ENCODE measurements around the gene CACNA2D3. TPM values are rescaled to one million over a fixed set of nuclear protein-coding genes. Genes with fewer than 3 reads are reported as not detected.
"Not testable (repeated sequence)": the region's sequence is repeated elsewhere in the genome, so short reads cannot be mapped to it uniquely, and the experiment has no call there.

The CACNA2D3 gene
- total and polyA plus RNA-seq, 3 experiments from 2014 or later = not detected

- no peak overlapping the region for H3K4me3 Mint-ChIP-seq
- no peaks in the 10 kb centered on the region for H3K27me3 Mint-ChIP-seq
- no peaks in the 10 kb centered on the region for H3K36me3 Mint-ChIP-seq
- Histone ChIP-seq H3K27me3 (ENCODE audit: insufficient read depth, low read length, poor library complexity, severe bottlenecking) (no peaks in the 10 kb centered on the region), H3K4me3 (ENCODE audit: low read length) (no peak overlapping the region), H3K9me3 (ENCODE audit: low read length) (no peaks in the 10 kb centered on the region), H3K4me1 (ENCODE audit: insufficient read depth, low read length) (no peaks in the 10 kb centered on the region), H3K27ac (ENCODE audit: low read depth, low read length) (no peak overlapping the region), H3K36me3 (ENCODE audit: insufficient read depth, low read length) (no peaks in the 10 kb centered on the region)
- no peak overlapping the region for H3K27ac Mint-ChIP-seq
- peaks cover 0 to 9% (median 4%) of the 10 kb centered on the region in 5 donors for H3K9me3 Mint-ChIP-seq
- no peaks in the 10 kb centered on the region for H3K4me1 Mint-ChIP-seq
- POLR2A ChIA-PET = no interaction called here
- CTCF ChIA-PET = no interaction called here
- no peak for DNase-seq
Observed at GRCh38 chr3:54968546-54969172, 846.3 kb downstream of the CACNA2D3 start.

GRCh38 chr3:54969652-54970051 lies 847.3 kb downstream of the CACNA2D3 start:
- Mint-ChIP-seq H3K27ac (no peak overlapping the region), H3K9me3 (peaks cover 0 to 13% (median 4%) of the 10 kb centered on the region in 5 donors), H3K36me3 (no peaks in the 10 kb centered on the region), H3K4me3 (no peak overlapping the region), H3K27me3 (no peaks in the 10 kb centered on the region), H3K4me1 (no peaks in the 10 kb centered on the region)
- DNase-seq = no peak
- Histone ChIP-seq H3K4me3 (ENCODE audit: low read length) (no peak overlapping the region), H3K27ac (ENCODE audit: low read depth, low read length) (no peak overlapping the region), H3K27me3 (ENCODE audit: insufficient read depth, low read length, poor library complexity, severe bottlenecking) (no peaks in the 10 kb centered on the region), H3K9me3 (ENCODE audit: low read length) (no peaks in the 10 kb centered on the region), H3K4me1 (ENCODE audit: insufficient read depth, low read length) (no peaks in the 10 kb centered on the region), H3K36me3 (ENCODE audit: insufficient read depth, low read length) (no peaks in the 10 kb centered on the region)
- CTCF ChIA-PET = no interaction called here
- POLR2A ChIA-PET = no interaction called here

GRCh38 chr3:54970895-54971294 lies 848.5 kb downstream of the CACNA2D3 start:
- Histone ChIP-seq H3K9me3 (ENCODE audit: low read length) (no peaks in the 10 kb centered on the region), H3K36me3 (ENCODE audit: insufficient read depth, low read length) (no peaks in the 10 kb centered on the region), H3K27me3 (ENCODE audit: insufficient read depth, low read length, poor library complexity, severe bottlenecking) (no peaks in the 10 kb centered on the region), H3K4me3 (ENCODE audit: low read length) (no peak overlapping the region), H3K27ac (ENCODE audit: low read depth, low read length) (no peak overlapping the region), H3K4me1 (ENCODE audit: insufficient read depth, low read length) (no peaks in the 10 kb centered on the region)
- DNase-seq = no peak
- Mint-ChIP-seq H3K4me1 (no peaks in the 10 kb centered on the region), H3K9me3 (peaks cover 0 to 9% (median 4%) of the 10 kb centered on the region in 5 donors), H3K4me3 (no peak overlapping the region), H3K27ac (no peak overlapping the region), H3K27me3 (no peaks in the 10 kb centered on the region), H3K36me3 (no peaks in the 10 kb centered on the region)
- ChIA-PET POLR2A (no interaction called here), CTCF (no interaction called here)

- no peaks in the 10 kb centered on the region for H3K36me3 Mint-ChIP-seq
- H3K27ac ChIP-seq (ENCODE audit: low read depth, low read length) = no peak overlapping the region
- H3K4me1 ChIP-seq (ENCODE audit: insufficient read depth, low read length) = no peaks in the 10 kb centered on the region
- DNase-seq = no peak
- no peaks in the 10 kb centered on the region for H3K4me1 Mint-ChIP-seq
- ChIA-PET CTCF (no interaction called here), POLR2A (no interaction called here)
- no peak overlapping the region for H3K27ac Mint-ChIP-seq
- no peaks in the 10 kb centered on the region for H3K9me3 ChIP-seq (ENCODE audit: low read length)
- no peaks in the 10 kb centered on the region for H3K27me3 ChIP-seq (ENCODE audit: insufficient read depth, low read length, poor library complexity, severe bottlenecking)
- H3K4me3 ChIP-seq (ENCODE audit: low read length) = no peak overlapping the region
- H3K4me3 Mint-ChIP-seq = no peak overlapping the region
- no peaks in the 10 kb centered on the region for H3K36me3 ChIP-seq (ENCODE audit: insufficient read depth, low read length)
- H3K27me3 Mint-ChIP-seq = no peaks in the 10 kb centered on the region
- H3K9me3 Mint-ChIP-seq = peaks cover 0 to 13% (median 3%) of the 10 kb centered on the region in 5 donors
Observed at GRCh38 chr3:54977439-54977838, 855.1 kb downstream of the CACNA2D3 start.

GRCh38 chr3:54977946-54978345 lies 855.6 kb downstream of the CACNA2D3 start:
- CTCF ChIA-PET; H3K4me1 ChIP-seq (ENCODE audit: insufficient read depth, low read length); H3K4me3 Mint-ChIP-seq; H3K36me3 ChIP-seq (ENCODE audit: insufficient read depth, low read length); H3K27ac Mint-ChIP-seq; H3K27me3 ChIP-seq (ENCODE audit: insufficient read depth, low read length, poor library complexity, severe bottlenecking); H3K4me1 Mint-ChIP-seq; H3K4me3 ChIP-seq (ENCODE audit: low read length); H3K36me3 Mint-ChIP-seq; H3K9me3 ChIP-seq (ENCODE audit: low read length); H3K27ac ChIP-seq (ENCODE audit: low read depth, low read length); H3K27me3 Mint-ChIP-seq; POLR2A ChIA-PET; DNase-seq: not testable (repeated sequence)
- peaks cover 0 to 11% (median 3%) of the 10 kb centered on the region in 5 donors for H3K9me3 Mint-ChIP-seq

GRCh38 chr3:54982807-54983206 lies 860.5 kb downstream of the CACNA2D3 start:
- no peak overlapping the region for H3K4me3 ChIP-seq (ENCODE audit: low read length)
- Mint-ChIP-seq H3K27me3 (no peaks in the 10 kb centered on the region), H3K36me3 (no peaks in the 10 kb centered on the region), H3K4me3 (no peak overlapping the region), H3K4me1 (no peaks in the 10 kb centered on the region), H3K27ac (no peak overlapping the region), H3K9me3 (peaks cover 0 to 12% (median 3%) of the 10 kb centered on the region in 5 donors)
- no peaks in the 10 kb centered on the region for H3K27me3 ChIP-seq (ENCODE audit: insufficient read depth, low read length, poor library complexity, severe bottlenecking)
- H3K4me1 ChIP-seq (ENCODE audit: insufficient read depth, low read length) = no peaks in the 10 kb centered on the region
- H3K36me3 ChIP-seq (ENCODE audit: insufficient read depth, low read length) = no peaks in the 10 kb centered on the region
- H3K27ac ChIP-seq (ENCODE audit: low read depth, low read length) = no peak overlapping the region
- ChIA-PET POLR2A (no interaction called here), CTCF (no interaction called here)
- no peak for DNase-seq
- H3K9me3 ChIP-seq (ENCODE audit: low read length) = no peaks in the 10 kb centered on the region

GRCh38 chr3:54983266-54984099 lies 861.1 kb downstream of the CACNA2D3 start:
- H3K27me3 ChIP-seq (ENCODE audit: insufficient read depth, low read length, poor library complexity, severe bottlenecking) = no peaks in the 10 kb centered on the region
- no peaks in the 10 kb centered on the region for H3K36me3 ChIP-seq (ENCODE audit: insufficient read depth, low read length)
- Mint-ChIP-seq H3K9me3 (peaks cover 0 to 7% (median 0%) of the 10 kb centered on the region in 5 donors), H3K4me3 (no peak overlapping the region), H3K27me3 (no peaks in the 10 kb centered on the region), H3K27ac (no peak overlapping the region), H3K36me3 (no peaks in the 10 kb centered on the region), H3K4me1 (no peaks in the 10 kb centered on the region)
- H3K4me1 ChIP-seq (ENCODE audit: insufficient read depth, low read length) = no peaks in the 10 kb centered on the region
- ChIA-PET CTCF (no interaction called here), POLR2A (no interaction called here)
- H3K9me3 ChIP-seq (ENCODE audit: low read length) = no peaks in the 10 kb centered on the region
- no peak for DNase-seq
- no peak overlapping the region for H3K4me3 ChIP-seq (ENCODE audit: low read length)
- H3K27ac ChIP-seq (ENCODE audit: low read depth, low read length) = no peak overlapping the region

GRCh38 chr3:54985856-54986255 lies 863.5 kb downstream of the CACNA2D3 start:
- POLR2A ChIA-PET = no interaction called here
- H3K4me1 ChIP-seq (ENCODE audit: insufficient read depth, low read length) = no peaks in the 10 kb centered on the region

More at GRCh38 chr3:54985856-54986255, 863.5 kb downstream of the CACNA2D3 start:
- Mint-ChIP-seq H3K36me3 (no peaks in the 10 kb centered on the region), H3K4me3 (no peak overlapping the region), H3K27me3 (no peaks in the 10 kb centered on the region), H3K27ac (no peak overlapping the region), H3K9me3 (peaks cover 0 to 4% (median 0%) of the 10 kb centered on the region in 5 donors), H3K4me1 (no peaks in the 10 kb centered on the region)
- Histone ChIP-seq H3K36me3 (ENCODE audit: insufficient read depth, low read length) (no peaks in the 10 kb centered on the region), H3K4me3 (ENCODE audit: low read length) (no peak overlapping the region), H3K27ac (ENCODE audit: low read depth, low read length) (no peak overlapping the region), H3K27me3 (ENCODE audit: insufficient read depth, low read length, poor library complexity, severe bottlenecking) (no peaks in the 10 kb centered on the region), H3K9me3 (ENCODE audit: low read length) (no peaks in the 10 kb centered on the region)
- no peak for DNase-seq
- CTCF ChIA-PET = no interaction called here

All from CD8-positive, alpha-beta memory T cell (primary cell).